C1 segment of cervical spinal cord (tissue), 14 donors: Measurements from ENCODE around the gene SRRM1.
"Not testable (repeated sequence)": the region's sequence is repeated elsewhere in the genome, so short reads cannot be mapped to it uniquely, and the experiment has no call there.

Source experiments
- DNase-seq, 14 donors: peaks; one replicate each; lab custom pipeline; 2025; lab: John Stamatoyannopoulos, UW

SRRM1 gene

DNA sequence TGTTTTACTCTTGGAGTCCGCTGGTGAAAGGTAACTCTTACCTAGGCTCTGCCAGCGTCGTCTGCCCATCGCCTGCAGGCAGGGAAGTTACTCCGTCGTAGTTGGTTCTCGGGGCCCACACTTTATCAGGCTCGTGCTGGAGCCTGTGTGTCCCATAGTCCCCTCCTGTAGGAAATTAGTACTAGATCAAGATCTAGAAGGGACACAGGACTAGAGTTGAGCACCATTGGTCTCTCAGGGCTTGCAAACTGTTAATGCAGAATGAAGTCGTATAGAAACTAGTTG lies 940 bp downstream of the SRRM1 start:
- no peak for DNase-seq

GRCh38 chr1:24648919-24649318 lies 5.8 kb downstream of the SRRM1 start:
- DNase-seq = no peak

DNA sequence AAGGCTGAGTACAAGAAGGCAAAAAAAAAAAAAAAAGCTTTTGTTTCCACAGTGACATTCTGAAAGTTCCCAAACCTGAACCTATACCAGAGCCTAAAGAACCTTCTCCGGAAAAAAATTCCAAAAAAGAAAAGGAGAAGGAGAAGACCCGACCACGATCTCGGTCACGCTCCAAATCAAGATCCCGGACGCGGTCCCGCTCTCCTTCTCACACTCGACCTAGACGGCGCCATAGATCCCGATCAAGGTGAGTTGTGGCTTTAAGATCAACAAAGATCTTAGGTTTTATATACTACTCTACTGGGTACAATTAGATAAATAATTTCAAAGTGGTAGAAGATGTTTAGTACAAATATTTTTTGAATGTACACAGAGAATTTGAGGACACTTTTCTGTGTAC lies 9.3 kb downstream of the SRRM1 start:
- DNase-seq = no peak

- no peak for DNase-seq
Measured at GRCh38 chr1:24654010-24654409, 10.9 kb downstream of the SRRM1 start.

DNA sequence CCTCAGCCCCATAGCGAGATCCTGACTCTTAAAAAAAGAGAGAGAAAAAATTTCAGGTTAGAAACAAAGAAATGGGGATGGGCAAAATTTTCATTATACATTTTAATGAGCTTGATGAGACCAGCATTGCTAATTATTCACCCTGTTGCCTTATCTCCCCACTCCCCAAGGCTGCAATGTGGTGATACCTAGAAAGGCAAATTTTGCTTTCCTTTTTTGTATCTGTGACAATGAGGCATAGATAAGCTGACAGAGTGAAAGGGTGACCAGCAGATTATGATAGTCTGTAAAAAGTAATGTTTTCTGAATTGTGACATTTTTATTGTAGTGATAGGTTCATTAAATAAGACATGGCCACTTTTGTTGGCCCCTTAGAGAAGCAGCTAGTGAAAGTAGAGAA lies 12.9 kb downstream of the SRRM1 start:
- DNase-seq = no peak

GRCh38 chr1:24657781-24658180 lies 14.7 kb downstream of the SRRM1 start:
- no peak for DNase-seq

DNA sequence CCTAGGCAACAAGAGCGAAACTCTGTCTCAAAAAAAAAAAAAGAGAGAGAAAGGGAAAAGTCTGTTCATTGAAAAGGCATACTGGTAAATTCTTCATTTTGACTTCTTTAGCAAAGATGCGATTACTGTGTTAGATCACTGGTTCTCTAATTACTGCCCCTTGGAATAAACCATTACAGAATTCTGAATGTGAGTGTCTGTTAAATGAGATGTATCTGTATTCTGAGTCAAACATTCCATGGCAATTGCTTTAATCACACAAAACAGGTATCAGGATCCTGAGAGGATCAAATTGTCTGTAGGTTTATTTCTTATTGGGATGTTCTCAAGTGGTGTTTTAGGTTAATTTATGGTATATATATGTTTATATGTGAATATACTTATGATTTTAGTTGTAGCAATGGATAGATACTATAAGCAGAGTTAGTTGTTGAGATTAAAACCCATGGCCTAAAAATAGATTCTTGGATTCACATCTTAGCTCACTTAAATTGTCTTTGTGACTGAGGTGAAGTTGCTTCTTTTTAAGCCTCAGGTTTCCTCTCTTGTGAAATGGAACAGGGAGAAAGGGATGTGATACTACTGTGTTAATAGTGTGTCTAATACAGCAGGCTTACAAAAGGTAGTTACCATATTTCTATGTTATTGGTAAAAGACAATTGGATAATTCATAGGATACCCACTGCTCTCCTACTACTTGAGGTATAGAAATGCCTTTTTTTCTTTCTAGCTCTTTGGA lies 16.2 kb downstream of the SRRM1 start:
- no peak for DNase-seq

GRCh38 chr1:24659993-24660665 lies 17.0 kb downstream of the SRRM1 start:
- no peak for DNase-seq

GRCh38 chr1:24664507-24665033 lies 21.5 kb downstream of the SRRM1 start:
- DNase-seq = no peak

DNA sequence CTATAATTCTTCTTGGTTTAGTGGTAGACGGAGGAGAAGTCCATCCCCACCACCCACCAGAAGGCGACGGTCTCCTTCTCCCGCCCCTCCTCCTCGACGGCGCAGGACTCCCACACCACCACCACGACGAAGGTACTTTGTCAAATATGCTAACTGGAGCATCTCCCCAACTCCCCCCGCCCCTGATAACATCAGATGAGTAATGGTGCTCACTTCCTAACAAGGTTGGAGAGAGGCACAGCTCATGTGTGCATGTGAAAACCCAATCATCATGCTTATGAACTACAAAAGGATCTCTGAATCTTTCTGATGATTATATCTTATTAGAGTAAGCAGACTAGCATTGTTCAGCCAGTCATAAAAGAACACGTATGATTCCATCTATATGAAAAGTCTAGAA lies 23.7 kb downstream of the SRRM1 start:
- no peak for DNase-seq

DNA sequence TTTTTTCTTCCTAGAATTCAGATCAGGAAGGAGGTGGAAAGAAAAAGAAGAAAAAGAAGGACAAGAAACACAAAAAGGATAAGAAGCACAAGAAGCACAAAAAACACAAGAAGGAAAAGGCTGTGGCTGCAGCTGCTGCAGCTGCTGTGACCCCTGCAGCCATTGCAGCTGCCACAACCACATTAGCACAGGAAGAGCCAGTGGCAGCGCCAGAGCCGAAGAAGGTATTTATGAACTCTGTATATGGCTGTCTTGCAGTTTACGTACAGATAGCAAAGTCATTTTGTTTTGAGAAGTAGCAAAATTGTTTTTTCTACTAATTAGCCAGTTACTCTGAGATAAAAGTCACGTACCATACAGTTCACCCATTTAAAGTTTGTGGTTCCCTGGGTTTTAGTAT lies 28.3 kb downstream of the SRRM1 start:
- not testable (repeated sequence) for DNase-seq

DNA sequence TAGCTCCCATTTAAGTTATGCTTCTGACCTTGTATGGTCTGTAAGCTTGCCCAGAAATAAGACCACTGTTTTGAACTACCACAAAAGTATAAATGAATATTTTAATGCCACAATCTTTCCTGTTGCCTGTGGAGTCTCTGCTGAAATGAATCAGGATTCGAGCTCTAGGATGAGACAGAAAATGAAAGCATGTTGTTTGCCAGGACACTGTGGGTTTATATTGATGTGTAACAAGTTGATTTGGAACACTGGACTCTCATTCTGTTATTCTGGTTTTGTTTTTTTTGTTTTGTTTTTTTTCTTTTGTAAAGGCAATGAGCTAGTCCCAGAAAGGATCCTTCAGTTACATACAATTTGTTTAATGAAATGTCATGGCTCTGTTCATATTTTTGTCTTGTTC lies 29.6 kb downstream of the SRRM1 start:
- DNase-seq = not testable (repeated sequence)

- DNase-seq = no peak
Measured at GRCh38 chr1:24673341-24673740, 30.2 kb downstream of the SRRM1 start.

DNA sequence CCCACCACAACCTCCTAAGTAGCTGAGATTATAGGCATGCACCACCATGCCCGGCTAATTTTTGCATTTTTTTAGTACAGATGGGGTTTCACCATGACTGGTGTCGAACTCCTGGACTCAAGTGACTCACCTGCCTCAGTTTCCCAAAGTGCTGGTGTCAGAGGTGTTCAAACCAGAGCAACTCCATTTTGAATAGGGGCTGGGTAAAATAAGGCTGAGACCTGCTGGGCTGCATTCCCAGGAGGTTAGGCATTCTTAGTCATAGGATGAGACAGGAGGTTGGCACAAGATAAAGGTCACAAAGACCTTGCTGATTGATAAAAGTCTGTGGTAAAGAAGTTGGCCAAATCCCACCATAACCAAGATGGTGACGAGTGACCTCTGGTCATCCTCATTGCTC lies 35.3 kb downstream of the SRRM1 start:
- not testable (repeated sequence) for DNase-seq

- no peak for DNase-seq
Measured at GRCh38 chr1:24679725-24680124, 36.6 kb downstream of the SRRM1 start.

- peak in 1 of 14 donors; percentile 7 for DNase-seq
Measured at GRCh38 chr1:24683713-24684162, 40.6 kb downstream of the SRRM1 start.

DNA sequence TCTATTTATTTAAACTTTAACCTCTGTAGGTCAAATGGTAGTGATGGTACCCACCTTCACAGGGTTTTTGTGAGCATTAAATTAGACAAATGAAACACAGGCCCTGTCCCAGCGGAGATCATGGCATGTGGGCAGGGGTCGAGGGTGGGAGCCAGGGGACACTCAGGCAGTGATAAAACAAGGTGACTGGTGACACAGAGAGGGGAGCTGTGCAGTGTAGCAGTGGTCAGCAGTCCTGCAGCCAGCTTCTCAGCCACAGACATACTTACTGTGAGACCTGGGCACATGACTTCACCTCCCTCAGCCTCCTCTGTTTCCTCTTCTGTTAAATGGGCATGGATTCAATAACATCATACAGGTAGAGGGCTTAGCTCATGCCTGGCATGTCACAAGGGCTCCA lies 44.9 kb downstream of the SRRM1 start:
- DNase-seq = no peak

GRCh38 chr1:24688621-24689195 lies 45.6 kb downstream of the SRRM1 start:
- DNase-seq = peak in 12 of 14 donors; percentile 9 to 76 (median 52)

GRCh38 chr1:24691051-24691450 lies 47.9 kb downstream of the SRRM1 start:
- no peak for DNase-seq

DNA sequence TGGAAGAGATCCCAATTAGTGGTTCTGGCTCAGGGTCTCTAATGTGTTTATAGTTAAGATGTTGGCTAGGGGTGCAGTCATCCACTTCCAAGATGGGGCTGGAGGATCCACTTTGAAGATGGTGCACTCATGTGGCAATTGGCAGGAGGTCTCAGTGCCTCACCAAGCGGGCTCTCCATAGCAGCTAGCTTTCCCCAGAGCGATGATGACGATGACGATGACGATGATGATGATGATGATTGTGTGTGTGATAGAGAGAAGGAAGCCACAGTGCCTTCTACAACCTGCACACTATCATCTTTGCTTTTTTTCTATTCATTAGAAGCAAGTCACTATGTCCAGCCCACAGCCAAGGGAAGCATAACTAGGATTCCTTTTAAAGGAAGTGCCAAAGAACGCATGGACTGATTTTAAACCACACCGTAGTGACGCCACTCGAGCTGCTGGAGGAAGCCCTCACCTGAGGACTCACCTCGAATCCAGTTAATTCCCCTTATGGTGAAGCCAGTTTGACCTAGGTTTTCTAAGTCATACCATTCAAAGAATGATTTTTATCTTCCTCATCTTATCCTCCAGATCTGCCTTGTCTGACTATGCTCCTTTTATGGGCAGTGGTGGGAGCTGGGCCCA lies 49.4 kb downstream of the SRRM1 start:
- no peak for DNase-seq

GRCh38 chr1:24693827-24694379 lies 50.8 kb downstream of the SRRM1 start:
- DNase-seq = no peak

DNA sequence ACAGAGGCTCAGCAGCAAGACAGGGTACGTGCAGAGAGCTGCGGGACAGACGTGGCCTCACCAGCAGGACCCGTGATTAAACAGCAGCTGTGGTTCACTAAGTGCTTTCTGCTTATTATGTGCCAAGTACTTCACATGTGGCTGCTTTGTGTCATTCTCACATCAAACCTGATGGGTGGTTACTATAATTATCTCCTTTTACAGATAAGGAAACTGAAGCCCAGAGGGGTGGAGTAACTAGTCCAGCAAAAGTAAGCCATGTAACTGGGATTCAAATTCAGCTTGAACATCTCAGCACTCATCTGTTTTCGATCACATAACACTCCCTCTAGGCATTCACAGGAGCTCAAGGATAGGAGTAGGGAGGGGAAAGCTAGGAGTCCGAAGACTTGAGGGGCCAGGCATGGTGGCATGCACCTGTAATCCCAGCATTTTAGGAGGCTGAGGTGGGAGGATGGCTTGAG lies 51.3 kb downstream of the SRRM1 start:
- no peak for DNase-seq
